Measurements from ENCODE around the gene RWDD4.

- TF ChIP-seq CTCF (conservative IDR thresholded peaks at IDR 0.05; ENCODE audit: low read depth, low read length), result no peak
- no peak for TF ChIP-seq EZH2 (IDR thresholded peaks at IDR 0.05; ENCODE audit: borderline replicate concordance, low read depth, low read length, poor library complexity, severe bottlenecking)
These were observed 26.3 kb downstream of the RWDD4 start for GRCh38 chr4:183632689-183633088.

Measured in A673 (cell line).